Astrocyte (in vitro differentiated cells and primary cell): ENCODE data around the gene PCDHB16. TPM values are rescaled to one million over a fixed set of nuclear protein-coding genes. Genes with fewer than 3 reads are reported as not detected.
"Not testable (repeated sequence)": the region's sequence is repeated elsewhere in the genome, so short reads cannot be mapped to it uniquely, and the experiment has no call there.

Experiments
- DNase-seq: peaks from one replicate; pipeline ENCODE4 v3.0.0-alpha.2; 2010; ENCODE audit warnings: low read depth
- FAIRE-seq: peaks from 2 replicates; lab custom pipeline; 2011; peaks lifted over from hg19 to GRCh38; lab: Jason Lieb, UNC
- H2AFZ ChIP-seq: 2 replicates; pipeline ENCODE4 v1.6.0; 2012; ENCODE audit warnings: low read depth, low read length, inconsistent platforms
- H3K27ac ChIP-seq: 2 replicates; pipeline ENCODE4 v1.5.1; 2011; ENCODE audit warnings: low read depth, low read length, inconsistent platforms
- H3K27me3 ChIP-seq: 2 replicates; pipeline ENCODE4 v1.6.0; 2011; ENCODE audit warnings: low read length, inconsistent platforms; ENCODE audit not compliant: insufficient read depth
- H3K36me3 ChIP-seq: 2 replicates; pipeline ENCODE4 v1.5.1; 2011; ENCODE audit warnings: low read length, inconsistent platforms; ENCODE audit not compliant: insufficient read depth
- H3K4me1 ChIP-seq: 2 replicates; pipeline ENCODE4 v1.5.1; 2011; ENCODE audit warnings: low read length, inconsistent platforms; ENCODE audit not compliant: insufficient read depth
- H3K4me2 ChIP-seq: 2 replicates; pipeline ENCODE4 v1.6.0; 2012; ENCODE audit warnings: low read length, inconsistent platforms
- H3K4me3 ChIP-seq: 2 replicates; pipeline ENCODE4 v1.5.1; 2011; ENCODE audit warnings: low read depth, mild to moderate bottlenecking, low read length, inconsistent platforms; ENCODE audit not compliant: insufficient read depth
- H3K79me2 ChIP-seq: 2 replicates; pipeline ENCODE4 v1.6.0; 2012; ENCODE audit warnings: mild to moderate bottlenecking, low read length, inconsistent platforms; ENCODE audit not compliant: insufficient read depth
- H3K9ac ChIP-seq: 2 replicates; pipeline ENCODE4 v1.6.0; 2012; ENCODE audit warnings: mild to moderate bottlenecking, low read length, inconsistent platforms
- H3K9me3 ChIP-seq: 2 replicates; pipeline ENCODE4 v1.5.1; 2012; ENCODE audit warnings: low read depth, mild to moderate bottlenecking, low read length, inconsistent platforms; ENCODE audit not compliant: insufficient read depth
- H4K20me1 ChIP-seq: 2 replicates; pipeline ENCODE4 v1.6.0; 2012; ENCODE audit warnings: low read length, inconsistent platforms; ENCODE audit not compliant: insufficient read depth
- H3K27ac Mint-ChIP-seq: one replicate; pipeline ENCODE4 v1.8.0; 2021; ENCODE audit warnings: mild to moderate bottlenecking, mixed read lengths; ENCODE audit not compliant: unreplicated experiment
- H3K27me3 Mint-ChIP-seq: one replicate; pipeline ENCODE4 v1.8.0; 2021; ENCODE audit warnings: low read depth, mixed read lengths; ENCODE audit not compliant: unreplicated experiment
- H3K36me3 Mint-ChIP-seq: one replicate; pipeline ENCODE4 v1.8.0; 2021; ENCODE audit warnings: low read depth, mixed read lengths; ENCODE audit not compliant: unreplicated experiment
- H3K4me1 Mint-ChIP-seq: one replicate; pipeline ENCODE4 v1.8.0; 2021; ENCODE audit warnings: low read depth, mixed read lengths; ENCODE audit not compliant: unreplicated experiment
- H3K4me3 Mint-ChIP-seq: one replicate; pipeline ENCODE4 v1.8.0; 2021; ENCODE audit warnings: mild to moderate bottlenecking, moderate library complexity, mixed read lengths; ENCODE audit not compliant: unreplicated experiment
- H3K9me3 Mint-ChIP-seq: one replicate; pipeline ENCODE4 v1.8.0; 2021; ENCODE audit warnings: mild to moderate bottlenecking, mixed read lengths; ENCODE audit not compliant: unreplicated experiment
- EZH2 ChIP-seq: IDR thresholded peaks from 2 replicates; pipeline ENCODE4 v1.6.1; 2012; ENCODE audit warnings: mild to moderate bottlenecking, low read length, inconsistent platforms; ENCODE audit not compliant: insufficient read depth
- total RNA-seq: library from RNA; stranded (reverse); gene quantifications from 2 replicates; pipeline ENCODE4 v1.2.1, GENCODE V29; 2021
- TF ChIP-seq, protein P1 (sequence below): IDR thresholded peaks from 2 replicates; pipeline ENCODE4 v1.5.1; 2011; ENCODE audit warnings: low read depth, mild to moderate bottlenecking, inconsistent platforms, low read length, moderate library complexity; ENCODE audit not compliant: insufficient read depth

The PCDHB16 gene
- total RNA-seq, 1 donor from 2014 or later = 3.2 TPM

DNA sequence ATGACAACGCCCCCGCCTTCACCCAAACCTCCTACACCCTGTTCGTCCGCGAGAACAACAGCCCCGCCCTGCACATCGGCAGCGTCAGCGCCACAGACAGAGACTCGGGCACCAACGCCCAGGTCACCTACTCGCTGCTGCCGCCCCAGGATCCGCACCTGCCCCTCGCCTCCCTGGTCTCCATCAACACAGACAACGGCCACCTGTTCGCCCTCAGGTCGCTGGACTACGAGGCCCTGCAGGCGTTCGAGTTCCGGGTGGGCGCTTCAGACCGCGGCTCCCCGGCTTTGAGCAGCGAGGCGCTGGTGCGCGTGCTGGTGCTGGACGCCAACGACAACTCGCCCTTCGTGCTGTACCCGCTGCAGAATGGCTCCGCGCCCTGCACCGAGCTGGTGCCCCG lies 2.8 kb upstream of the PCDHB16 start:
- H3K9ac ChIP-seq, H3K27me3 ChIP-seq, H3K4me3 Mint-ChIP-seq, H2AFZ ChIP-seq, DNase-seq, H3K4me1 Mint-ChIP-seq, H4K20me1 ChIP-seq, H3K27ac Mint-ChIP-seq, H3K27ac ChIP-seq, FAIRE-seq, H3K27me3 Mint-ChIP-seq, H3K36me3 ChIP-seq, H3K4me2 ChIP-seq, H3K4me3 ChIP-seq, H3K4me1 ChIP-seq, H3K79me2 ChIP-seq: not testable (repeated sequence)
- Mint-ChIP-seq H3K36me3 (peaks cover 10% of the 10 kb centered on the region), H3K9me3 (peaks cover 13% of the 10 kb centered on the region)
- H3K9me3 ChIP-seq = peaks cover 20% of the 10 kb centered on the region

DNA sequence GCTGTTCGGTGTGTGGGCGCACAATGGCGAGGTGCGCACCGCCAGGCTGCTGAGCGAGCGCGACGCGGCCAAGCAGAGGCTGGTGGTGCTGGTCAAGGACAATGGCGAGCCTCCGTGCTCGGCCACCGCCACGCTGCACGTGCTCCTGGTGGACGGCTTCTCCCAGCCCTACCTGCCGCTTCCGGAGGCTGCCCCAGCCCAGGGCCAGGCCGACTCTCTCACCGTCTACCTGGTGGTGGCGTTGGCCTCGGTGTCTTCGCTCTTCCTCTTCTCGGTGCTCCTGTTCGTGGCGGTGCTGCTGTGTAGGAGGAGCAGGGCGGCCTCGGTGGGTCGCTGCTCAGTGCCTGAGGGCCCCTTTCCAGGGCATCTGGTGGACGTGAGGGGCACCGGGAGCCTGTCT lies 2.3 kb upstream of the PCDHB16 start:
- not testable (repeated sequence) for H3K27ac Mint-ChIP-seq, FAIRE-seq, H3K36me3 ChIP-seq, H3K4me3 ChIP-seq, H3K4me1 ChIP-seq, H3K27me3 ChIP-seq, H3K4me3 Mint-ChIP-seq, H3K4me2 ChIP-seq, H3K9ac ChIP-seq, H3K27ac ChIP-seq, H3K79me2 ChIP-seq, H4K20me1 ChIP-seq, H3K4me1 Mint-ChIP-seq, H3K27me3 Mint-ChIP-seq, H2AFZ ChIP-seq, DNase-seq
- Mint-ChIP-seq H3K36me3 (peaks cover 13% of the 10 kb centered on the region), H3K9me3 (peaks cover 11% of the 10 kb centered on the region)
- H3K9me3 ChIP-seq = peaks cover 17% of the 10 kb centered on the region

DNA sequence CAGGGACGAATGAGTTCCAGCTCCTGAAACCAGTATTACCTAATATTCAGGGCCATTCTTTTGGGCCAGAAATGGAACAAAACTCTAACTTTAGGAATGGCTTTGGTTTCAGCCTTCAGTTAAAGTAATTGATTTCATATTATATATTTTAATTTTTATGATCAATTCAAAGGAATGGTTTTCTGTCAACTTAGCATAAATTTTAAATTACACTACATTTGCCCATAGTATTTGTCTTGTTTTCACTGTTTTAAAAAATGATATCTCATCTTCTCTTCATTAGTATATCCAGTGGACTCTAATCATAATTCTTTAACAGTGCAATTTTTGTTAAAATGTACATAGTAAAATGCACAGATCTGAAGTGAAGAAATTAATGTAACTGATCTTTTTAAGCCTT lies 1.9 kb upstream of the PCDHB16 start:
- no peaks in the 10 kb centered on the region for H3K79me2 ChIP-seq
- H2AFZ ChIP-seq = no peak overlapping the region
- TF ChIP-seq EZH2 = no peak
- TF ChIP-seq, protein P1, sequence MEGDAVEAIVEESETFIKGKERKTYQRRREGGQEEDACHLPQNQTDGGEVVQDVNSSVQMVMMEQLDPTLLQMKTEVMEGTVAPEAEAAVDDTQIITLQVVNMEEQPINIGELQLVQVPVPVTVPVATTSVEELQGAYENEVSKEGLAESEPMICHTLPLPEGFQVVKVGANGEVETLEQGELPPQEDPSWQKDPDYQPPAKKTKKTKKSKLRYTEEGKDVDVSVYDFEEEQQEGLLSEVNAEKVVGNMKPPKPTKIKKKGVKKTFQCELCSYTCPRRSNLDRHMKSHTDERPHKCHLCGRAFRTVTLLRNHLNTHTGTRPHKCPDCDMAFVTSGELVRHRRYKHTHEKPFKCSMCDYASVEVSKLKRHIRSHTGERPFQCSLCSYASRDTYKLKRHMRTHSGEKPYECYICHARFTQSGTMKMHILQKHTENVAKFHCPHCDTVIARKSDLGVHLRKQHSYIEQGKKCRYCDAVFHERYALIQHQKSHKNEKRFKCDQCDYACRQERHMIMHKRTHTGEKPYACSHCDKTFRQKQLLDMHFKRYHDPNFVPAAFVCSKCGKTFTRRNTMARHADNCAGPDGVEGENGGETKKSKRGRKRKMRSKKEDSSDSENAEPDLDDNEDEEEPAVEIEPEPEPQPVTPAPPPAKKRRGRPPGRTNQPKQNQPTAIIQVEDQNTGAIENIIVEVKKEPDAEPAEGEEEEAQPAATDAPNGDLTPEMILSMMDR = no peak
- H3K4me3 Mint-ChIP-seq = no peak overlapping the region
- H3K4me1 ChIP-seq = no peaks in the 10 kb centered on the region
- H3K36me3 ChIP-seq = no peaks in the 10 kb centered on the region
- peaks cover 14% of the 10 kb centered on the region for H3K9me3 ChIP-seq
- H3K27me3 ChIP-seq = no peaks in the 10 kb centered on the region
- no peak overlapping the region for H3K4me3 ChIP-seq
- H3K4me1 Mint-ChIP-seq = no peaks in the 10 kb centered on the region
- H4K20me1 ChIP-seq = no peaks in the 10 kb centered on the region
- H3K27ac Mint-ChIP-seq = no peak overlapping the region
- FAIRE-seq = no peak
- H3K27me3 Mint-ChIP-seq = no peaks in the 10 kb centered on the region
- H3K27ac ChIP-seq = no peak overlapping the region
- no peak overlapping the region for H3K9ac ChIP-seq
- no peak for DNase-seq
- H3K9me3 Mint-ChIP-seq = peaks cover 8% of the 10 kb centered on the region
- H3K36me3 Mint-ChIP-seq = peaks cover 11% of the 10 kb centered on the region
- no peak overlapping the region for H3K4me2 ChIP-seq

DNA sequence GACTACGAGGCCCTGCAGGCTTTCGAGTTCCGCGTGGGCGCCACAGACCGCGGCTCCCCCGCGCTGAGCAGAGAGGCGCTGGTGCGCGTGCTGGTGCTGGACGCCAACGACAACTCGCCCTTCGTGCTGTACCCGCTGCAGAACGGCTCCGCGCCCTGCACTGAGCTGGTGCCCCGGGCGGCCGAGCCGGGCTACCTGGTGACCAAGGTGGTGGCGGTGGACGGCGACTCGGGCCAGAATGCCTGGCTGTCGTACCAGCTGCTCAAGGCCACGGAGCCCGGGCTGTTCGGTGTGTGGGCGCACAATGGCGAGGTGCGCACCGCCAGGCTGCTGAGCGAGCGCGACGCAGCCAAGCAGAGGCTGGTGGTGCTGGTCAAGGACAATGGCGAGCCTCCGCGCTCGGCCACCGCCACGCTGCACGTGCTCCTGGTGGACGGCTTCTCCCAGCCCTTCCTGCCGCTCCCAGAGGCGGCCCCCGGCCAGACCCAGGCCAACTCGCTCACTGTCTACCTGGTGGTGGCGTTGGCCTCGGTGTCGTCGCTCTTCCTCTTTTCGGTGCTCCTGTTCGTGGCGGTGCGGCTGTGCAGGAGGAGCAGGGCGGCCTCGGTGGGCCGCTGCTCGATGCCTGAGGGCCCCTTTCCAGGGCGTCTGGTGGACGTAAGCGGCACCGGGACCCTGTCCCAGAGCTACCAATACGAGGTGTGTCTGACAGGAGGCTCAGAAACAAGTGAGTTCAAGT lies 2.1 kb downstream of the PCDHB16 start:
- not testable (repeated sequence) for H3K4me1 Mint-ChIP-seq, DNase-seq, H3K9me3 ChIP-seq, FAIRE-seq, H2AFZ ChIP-seq, H3K4me3 Mint-ChIP-seq, H3K4me2 ChIP-seq, H3K4me1 ChIP-seq, H3K27ac ChIP-seq, H3K9ac ChIP-seq, H4K20me1 ChIP-seq, H3K27me3 Mint-ChIP-seq, H3K36me3 ChIP-seq, H3K4me3 ChIP-seq, H3K27me3 ChIP-seq, H3K27ac Mint-ChIP-seq, H3K79me2 ChIP-seq
- H3K36me3 Mint-ChIP-seq = peaks cover 16% of the 10 kb centered on the region
- peaks cover 14% of the 10 kb centered on the region for H3K9me3 Mint-ChIP-seq
